KOPT-K1 (cell line): ENCODE data around the gene MYOM1.
"Not testable (repeated sequence)": the region's sequence is repeated elsewhere in the genome, so short reads cannot be mapped to it uniquely, and the experiment has no call there.

Source experiments
- H3K27ac ChIP-seq: fragments of 200-600 bp; sonication (generic); 2 replicates; pipeline ENCODE4 v1.5.1; 2016; ENCODE audit warnings: antibody characterized with exemption, mild to moderate bottlenecking, low read depth, low read length; ENCODE audit not compliant: poor library complexity, severe bottlenecking
- H3K36me3 ChIP-seq: fragments of 200-600 bp; sonication (generic); 2 replicates; pipeline ENCODE4 v1.5.1; 2017; ENCODE audit warnings: antibody characterized with exemption, mild to moderate bottlenecking, low read length, moderate library complexity; ENCODE audit not compliant: insufficient read depth
- H3K9me3 ChIP-seq: fragments of 200-600 bp; sonication (generic); 2 replicates; pipeline ENCODE4 v1.5.1; 2017; ENCODE audit warnings: antibody characterized with exemption, low read length, mild to moderate bottlenecking; ENCODE audit not compliant: insufficient read depth, poor library complexity, severe bottlenecking

MYOM1 gene

DNA sequence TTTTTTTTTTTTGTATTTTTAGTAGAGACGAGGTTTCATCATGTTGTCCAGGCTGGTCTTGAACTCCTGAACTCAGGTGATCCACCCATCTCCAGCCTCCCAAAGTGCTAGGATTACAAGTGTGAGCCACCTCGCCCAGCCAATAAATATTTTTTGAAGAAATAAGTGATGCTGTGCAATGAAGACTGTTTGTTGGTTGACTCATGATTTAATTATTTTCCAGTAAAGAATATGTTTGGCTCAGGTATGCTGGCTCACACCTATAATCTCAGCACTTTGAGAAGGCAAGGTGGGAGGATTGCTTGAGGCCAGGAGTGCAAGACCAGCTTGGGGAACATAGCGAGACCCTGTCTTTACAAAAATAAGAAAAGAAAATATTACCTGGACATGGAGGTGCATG is 165.0 kb downstream of the MYOM1 start:
- no peaks in the 10 kb centered on the region for H3K9me3 ChIP-seq
- no peaks in the 10 kb centered on the region for H3K36me3 ChIP-seq

DNA sequence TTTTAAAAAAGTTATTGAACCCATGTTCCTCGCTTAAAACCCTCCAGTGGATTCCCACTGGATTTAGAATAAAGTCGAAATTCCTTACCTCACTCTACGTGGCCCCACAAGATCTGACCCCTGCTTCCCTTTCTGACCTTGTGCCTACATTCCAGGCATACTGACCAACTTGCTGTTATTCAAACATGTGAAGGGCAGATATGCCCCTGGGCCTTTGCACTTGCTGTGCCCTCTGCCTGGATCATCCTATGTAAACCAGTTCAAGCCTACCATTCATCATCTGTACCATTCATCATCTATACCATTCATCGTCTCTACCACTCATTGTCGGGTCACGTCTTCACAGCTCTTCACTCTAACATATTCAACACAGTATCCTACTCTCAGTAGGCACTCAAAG is 165.6 kb downstream of the MYOM1 start:
- no peak overlapping the region for H3K27ac ChIP-seq

More for the DNA sequence above, 165.0 kb downstream of the MYOM1 start:
- H3K27ac ChIP-seq, result no peak overlapping the region

DNA sequence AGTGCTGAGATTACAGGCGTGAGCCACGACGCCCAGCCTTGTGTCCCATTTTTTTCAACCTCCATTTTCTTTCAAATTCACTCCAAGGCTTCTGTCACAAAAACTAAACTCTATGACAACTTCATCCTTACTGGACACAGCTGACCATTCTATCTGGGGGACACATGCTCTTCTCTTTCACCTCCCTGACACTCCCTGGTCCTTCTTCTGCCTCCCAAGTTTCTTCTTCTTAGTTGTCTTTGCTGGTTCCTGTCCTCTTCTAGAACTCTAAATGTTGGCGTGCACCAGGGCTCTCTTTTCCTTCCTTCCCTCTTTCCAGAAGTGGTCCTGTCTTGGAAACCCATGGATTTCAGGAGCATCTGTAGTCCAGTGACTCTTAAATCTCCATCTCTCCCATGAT is 166.7 kb downstream of the MYOM1 start:
- Histone ChIP-seq H3K36me3 (no peaks in the 10 kb centered on the region), H3K27ac (no peak overlapping the region), H3K9me3 (no peaks in the 10 kb centered on the region)

More for the DNA sequence above, 165.6 kb downstream of the MYOM1 start:
- Histone ChIP-seq H3K36me3 (no peaks in the 10 kb centered on the region), H3K9me3 (no peaks in the 10 kb centered on the region)

DNA sequence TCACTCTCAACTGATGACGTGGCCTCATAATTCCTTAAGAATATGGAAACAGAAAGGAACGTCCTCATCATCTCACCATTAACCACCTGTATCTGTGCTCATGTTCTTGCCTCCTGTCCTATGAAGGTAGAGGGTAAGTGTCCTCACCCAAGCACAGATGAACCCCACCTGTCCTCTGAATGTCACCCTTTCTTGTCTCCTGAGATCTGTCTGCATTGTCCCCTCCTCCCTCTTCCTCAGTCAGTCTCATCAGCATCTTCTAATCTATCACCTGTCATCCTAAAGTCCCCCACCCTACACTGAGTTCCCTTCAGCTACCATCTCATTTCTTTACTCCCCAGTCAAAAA is 167.4 kb downstream of the MYOM1 start:
- H3K27ac ChIP-seq, result no peak overlapping the region

DNA sequence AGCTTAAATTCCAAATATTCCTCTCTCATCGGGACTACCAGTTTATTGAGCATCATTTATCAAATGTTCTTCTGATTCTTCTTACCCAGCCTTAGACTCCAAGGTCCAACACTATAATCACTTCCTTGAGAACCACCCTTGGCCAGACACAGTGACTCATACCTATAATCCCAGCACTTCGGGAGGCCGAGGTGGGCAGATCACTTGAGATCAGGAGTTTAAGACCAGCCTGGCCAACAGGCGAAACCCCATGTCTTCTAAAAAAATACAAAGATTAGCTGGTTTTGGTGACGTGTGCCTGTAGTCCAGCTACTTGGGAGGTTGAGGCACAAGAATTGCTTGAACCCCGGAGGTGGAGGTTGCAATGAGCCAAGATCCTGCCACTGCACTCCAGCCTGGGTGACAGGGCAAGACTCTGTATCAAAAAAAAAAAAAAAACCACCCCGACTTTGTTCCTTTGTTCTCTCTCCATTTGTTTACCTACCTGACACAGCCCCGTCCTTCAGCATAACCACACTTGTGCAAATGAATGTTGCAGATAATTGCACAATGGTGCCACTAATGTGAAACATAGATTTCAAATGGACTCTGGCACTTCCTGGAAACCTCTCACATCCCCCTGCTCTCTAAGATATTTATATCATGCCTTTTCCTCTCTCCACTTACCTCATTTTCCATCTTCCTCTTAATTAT is 167.9 kb downstream of the MYOM1 start:
- H3K9me3 ChIP-seq, result no peaks in the 10 kb centered on the region
- no peaks in the 10 kb centered on the region for H3K36me3 ChIP-seq
- H3K27ac ChIP-seq, result no peak overlapping the region

More for the DNA sequence above, 167.4 kb downstream of the MYOM1 start:
- Histone ChIP-seq H3K9me3 (no peaks in the 10 kb centered on the region), H3K36me3 (no peaks in the 10 kb centered on the region)

DNA sequence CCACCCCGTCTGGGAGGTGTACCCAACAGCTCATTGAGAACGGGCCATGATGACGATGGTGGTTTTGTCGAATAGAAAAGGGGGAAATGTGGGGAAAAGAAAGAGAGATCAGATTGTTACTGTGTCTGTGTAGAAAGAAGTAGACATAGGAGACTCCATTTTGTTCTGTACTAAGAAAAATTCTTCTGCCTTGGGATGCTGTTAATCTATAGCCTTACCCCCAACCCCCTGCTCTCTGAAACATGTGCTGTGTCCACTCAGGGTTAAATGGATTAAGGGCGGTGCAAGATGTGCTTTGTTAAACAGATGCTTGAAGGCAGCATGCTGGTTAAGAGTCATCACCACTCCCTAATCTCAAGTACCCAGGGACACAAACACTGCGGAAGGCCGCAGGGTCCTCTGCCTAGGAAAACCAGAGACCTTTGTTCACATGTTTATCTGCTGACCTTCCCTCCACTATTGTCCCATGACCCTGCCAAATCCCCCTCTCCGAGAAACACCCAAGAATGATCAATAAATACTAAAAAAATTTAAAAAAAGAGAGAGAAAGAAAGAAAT is 169.8 kb downstream of the MYOM1 start:
- not testable (repeated sequence) for H3K27ac ChIP-seq, H3K9me3 ChIP-seq, H3K36me3 ChIP-seq

DNA sequence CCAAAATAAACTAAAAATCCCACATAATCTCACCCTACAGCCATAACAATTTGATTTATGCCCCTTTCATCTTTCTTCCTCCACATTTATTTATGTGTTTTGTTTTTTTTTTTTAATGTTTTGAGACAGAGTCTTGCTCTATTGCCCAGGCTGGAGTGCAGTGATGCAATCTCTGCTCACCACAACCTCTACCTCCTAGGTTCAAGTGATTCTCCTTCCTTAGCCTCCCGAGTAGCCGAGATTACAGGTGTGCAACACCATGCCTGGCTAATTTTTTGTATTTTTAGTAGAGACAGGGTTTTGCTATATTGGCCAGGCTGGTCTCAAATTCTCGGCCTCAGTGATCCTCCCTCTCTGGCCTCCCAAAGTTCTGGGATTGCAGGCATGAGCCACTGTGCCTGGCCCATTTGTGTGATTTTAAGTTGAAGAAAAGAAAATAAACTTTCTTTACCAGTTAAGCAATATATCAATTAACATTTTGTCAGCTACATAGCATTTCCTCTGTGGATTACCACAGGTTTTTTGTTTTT is 170.9 kb downstream of the MYOM1 start:
- Histone ChIP-seq H3K36me3 (no peaks in the 10 kb centered on the region), H3K27ac (no peak overlapping the region), H3K9me3 (no peaks in the 10 kb centered on the region)

DNA sequence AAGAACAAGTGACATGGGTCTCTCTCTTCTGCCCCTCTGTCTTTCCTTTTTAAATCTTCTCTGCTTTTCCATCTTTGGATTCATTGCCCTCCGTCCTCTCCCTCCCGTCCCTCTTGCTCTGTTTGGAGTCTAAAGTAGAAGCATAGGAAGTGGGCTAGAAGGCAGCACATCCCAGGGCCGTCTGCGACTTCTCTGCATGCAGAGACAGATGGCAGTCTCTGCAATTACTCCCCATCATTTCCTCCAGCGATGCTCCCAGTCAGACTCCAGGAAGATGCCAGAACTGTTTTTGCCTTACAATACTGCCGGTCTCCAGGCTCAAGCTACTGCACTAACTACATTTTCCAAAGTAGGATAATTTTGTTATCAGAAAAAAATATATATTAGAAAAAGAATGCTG is 171.6 kb downstream of the MYOM1 start:
- Histone ChIP-seq H3K9me3 (no peaks in the 10 kb centered on the region), H3K27ac (no peak overlapping the region), H3K36me3 (no peaks in the 10 kb centered on the region)

DNA sequence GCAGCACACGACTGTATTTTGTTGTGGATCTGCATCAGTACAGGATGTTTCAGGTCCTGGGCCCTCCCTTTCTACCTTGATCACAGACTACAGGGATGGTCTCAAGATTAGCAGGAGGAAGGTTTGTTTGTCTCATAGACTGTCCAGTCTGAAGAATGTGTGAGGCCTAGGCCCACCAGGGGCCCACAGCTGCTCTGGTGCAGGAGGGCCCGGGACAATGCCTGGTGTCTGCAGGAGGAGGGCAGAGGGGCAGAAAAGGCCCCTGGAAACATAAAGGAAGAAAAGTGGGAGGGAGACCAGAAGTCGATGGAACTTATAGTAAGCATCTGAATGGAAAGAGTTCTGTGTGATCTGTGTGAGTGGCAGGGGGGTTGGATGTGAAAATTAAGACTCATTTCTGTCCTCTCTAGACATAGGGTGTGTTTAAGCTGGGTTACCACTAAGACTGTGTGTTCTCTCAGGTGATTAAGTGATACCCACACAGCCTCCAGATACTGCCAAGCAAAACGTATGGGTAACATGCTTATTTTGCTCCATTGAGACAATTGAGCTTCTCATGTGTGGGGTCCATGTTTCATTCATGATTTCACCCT is 173.5 kb downstream of the MYOM1 start:
- H3K27ac ChIP-seq, result no peak overlapping the region
- H3K36me3 ChIP-seq, result no peaks in the 10 kb centered on the region
- no peaks in the 10 kb centered on the region for H3K9me3 ChIP-seq

DNA sequence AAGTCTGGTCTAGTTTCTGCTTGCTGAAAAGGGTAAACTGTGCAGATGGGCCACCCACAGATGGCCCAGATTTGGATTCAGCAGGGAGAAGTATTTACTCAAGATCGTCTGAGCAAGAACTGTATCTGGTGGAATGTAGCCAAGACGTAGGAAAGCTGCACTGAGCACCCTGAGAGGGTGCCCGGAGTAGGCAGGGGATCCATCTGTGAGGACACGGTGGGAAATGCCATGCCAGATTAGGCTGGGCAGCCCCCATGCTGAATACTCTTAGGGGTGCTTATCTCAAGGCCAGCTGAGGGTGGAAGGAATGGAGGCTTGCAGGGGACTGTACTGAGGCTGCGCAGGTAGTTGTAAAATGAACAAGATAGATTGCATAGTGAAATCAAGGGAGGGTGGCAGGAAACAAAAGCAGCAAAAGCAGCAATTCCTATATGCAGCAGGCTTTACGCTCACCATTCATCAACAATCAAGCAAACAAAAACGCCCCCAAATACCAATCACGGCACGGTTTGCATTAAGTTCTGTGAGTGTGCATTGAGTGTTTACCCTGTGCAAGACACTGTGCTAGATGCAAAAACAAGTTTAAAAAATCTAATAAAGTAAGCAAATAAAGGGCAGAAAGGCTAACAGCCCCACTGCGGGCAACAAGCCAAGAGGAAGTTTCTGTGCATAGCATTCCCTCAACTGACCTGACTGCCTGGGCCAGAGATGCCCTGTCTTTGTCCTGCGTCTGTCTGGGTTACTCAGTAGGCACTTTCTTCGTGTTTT is 174.7 kb downstream of the MYOM1 start:
- Histone ChIP-seq H3K9me3 (no peaks in the 10 kb centered on the region), H3K27ac (no peak overlapping the region), H3K36me3 (no peaks in the 10 kb centered on the region)

DNA sequence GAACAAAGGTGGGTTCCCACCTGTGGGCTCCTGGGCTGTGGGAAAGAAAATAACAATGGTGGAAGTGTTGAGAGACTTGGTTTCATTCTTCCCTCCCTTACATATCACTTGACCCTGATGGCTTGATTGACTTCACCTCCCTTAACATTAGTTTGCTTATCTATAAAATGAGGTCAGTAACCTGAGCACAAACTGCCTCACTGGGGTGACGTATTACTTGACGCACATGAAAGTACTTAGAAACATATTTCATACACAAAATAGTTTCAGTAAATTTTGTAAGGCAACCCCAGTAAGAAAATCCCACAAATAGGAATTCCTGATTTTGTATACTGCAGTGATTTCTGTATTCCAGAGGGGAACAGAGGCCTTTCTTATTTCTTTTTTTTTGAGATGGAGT is 177.4 kb downstream of the MYOM1 start:
- no peaks in the 10 kb centered on the region for H3K36me3 ChIP-seq
- H3K27ac ChIP-seq, result no peak overlapping the region
- H3K9me3 ChIP-seq, result no peaks in the 10 kb centered on the region

DNA sequence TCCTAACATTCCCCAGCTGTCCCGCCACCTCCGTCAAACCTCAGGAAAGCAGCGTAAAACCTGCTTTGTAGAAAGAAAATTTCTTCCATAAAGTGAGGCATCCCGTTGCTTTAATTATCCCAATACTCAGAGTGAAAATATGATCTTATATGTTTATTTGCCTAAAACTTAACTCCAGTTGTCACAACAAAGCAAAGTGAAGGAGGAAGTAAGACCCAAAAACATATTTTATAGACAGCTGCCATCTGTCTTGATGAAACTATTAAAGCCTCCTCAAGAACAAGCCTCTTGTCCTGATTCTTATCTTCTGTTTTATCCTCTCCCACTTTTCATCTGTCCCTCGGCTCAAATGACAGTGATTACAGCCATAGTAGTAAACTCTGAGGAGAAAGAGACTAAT is 177.9 kb downstream of the MYOM1 start:
- H3K36me3 ChIP-seq, result no peaks in the 10 kb centered on the region
- H3K27ac ChIP-seq, result no peak overlapping the region
- H3K9me3 ChIP-seq, result no peaks in the 10 kb centered on the region

DNA sequence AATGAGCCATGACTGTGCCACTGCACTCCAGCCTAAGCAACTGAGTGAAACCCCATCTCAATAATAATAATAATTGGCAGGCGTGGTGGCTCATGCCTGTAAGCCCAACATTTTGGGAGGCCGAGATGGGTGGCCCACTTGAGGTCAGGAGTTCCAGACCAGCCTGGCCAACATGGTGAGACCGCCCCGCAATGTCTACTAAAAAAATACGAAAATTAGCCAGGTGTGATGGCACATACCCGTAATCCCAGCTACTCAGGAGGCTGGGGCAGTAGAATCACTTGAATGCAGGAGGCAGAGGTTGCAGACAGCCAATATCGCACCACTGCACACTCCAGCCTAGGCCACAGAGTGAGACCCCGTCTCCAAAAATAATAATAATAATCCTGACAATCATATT is 178.9 kb downstream of the MYOM1 start:
- no peaks in the 10 kb centered on the region for H3K36me3 ChIP-seq
- H3K27ac ChIP-seq, result no peak overlapping the region

DNA sequence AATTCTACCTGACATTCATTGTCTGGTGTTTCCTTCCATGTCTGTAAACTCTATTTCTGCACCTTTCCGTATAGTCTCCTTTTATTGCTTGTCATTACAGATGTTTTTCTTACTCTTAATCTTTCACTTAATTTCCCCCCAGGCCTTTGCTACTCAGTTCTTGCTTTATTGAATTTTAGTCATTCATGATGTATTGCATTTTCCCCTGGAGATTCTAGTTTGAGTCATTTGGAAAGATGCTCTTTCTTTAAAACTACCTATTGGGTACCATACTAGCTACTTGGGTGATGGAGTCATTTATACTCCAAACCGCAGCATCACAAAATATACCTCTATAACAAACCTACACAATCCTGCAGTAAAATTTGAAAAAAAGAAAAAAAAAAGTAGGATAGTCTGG is 179.6 kb downstream of the MYOM1 start:
- Histone ChIP-seq H3K36me3 (no peaks in the 10 kb centered on the region), H3K9me3 (no peaks in the 10 kb centered on the region), H3K27ac (no peak overlapping the region)

More for the DNA sequence above, 178.9 kb downstream of the MYOM1 start:
- no peaks in the 10 kb centered on the region for H3K9me3 ChIP-seq

DNA sequence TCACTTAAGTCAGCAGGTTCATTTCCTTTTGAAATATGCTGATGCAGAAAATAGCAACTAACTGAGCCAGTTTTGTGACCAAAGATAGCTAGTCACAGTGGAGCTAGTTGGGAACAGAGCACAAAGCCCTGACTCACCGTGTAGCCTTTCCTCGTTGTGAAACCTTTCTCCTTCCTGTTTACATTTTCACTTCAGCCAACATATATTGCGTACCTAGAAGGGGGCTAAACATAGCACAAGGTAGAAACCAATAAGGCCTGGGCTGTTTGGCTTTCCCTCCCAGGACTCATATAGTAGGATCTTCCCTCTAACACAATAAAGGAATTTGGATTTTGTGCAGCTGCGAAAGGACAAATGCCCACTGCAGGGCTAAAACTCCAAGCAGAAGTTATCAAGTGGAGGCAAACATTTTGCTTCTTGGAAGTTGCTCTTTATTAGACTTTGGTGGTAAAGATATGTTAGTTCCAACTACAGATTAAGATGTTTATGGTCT is 182.3 kb downstream of the MYOM1 start:
- no peaks in the 10 kb centered on the region for H3K9me3 ChIP-seq
- H3K36me3 ChIP-seq, result no peaks in the 10 kb centered on the region
- no peak overlapping the region for H3K27ac ChIP-seq
